SK-MEL-5 (cell line): ENCODE results near the gene FBXL3. TPM values are rescaled to one million over a fixed set of nuclear protein-coding genes. Genes with fewer than 3 reads are reported as not detected.
"Not testable (repeated sequence)": the region's sequence is repeated elsewhere in the genome, so short reads cannot be mapped to it uniquely, and the experiment has no call there.

ENCODE experiments used
- DNase-seq: peaks from one replicate; pipeline ENCODE4 v3.0.0-alpha.2; 2016; ENCODE audit warnings: low read depth, low spot score
- in situ Hi-C: cut with HindIII; loops from 2 replicates; pipeline ENCODE4 v1.10.0; 2016; ENCODE audit warnings: low sequenced_read_pairs, high pct_unique_total_duplicates, low pct_unique_long_range_greater_than_20kb
- total RNA-seq: library from RNA; depleted of rRNA; stranded (reverse); fragments of >200 nt; shearing (Covaris generic); gene quantifications from 2 replicates; pipeline ENCODE4 v1.2.3, GENCODE V29; 2014; rRNA removed

The FBXL3 gene
- total RNA-seq, 1 experiment from 2014 or later = 32.0 TPM

DNA sequence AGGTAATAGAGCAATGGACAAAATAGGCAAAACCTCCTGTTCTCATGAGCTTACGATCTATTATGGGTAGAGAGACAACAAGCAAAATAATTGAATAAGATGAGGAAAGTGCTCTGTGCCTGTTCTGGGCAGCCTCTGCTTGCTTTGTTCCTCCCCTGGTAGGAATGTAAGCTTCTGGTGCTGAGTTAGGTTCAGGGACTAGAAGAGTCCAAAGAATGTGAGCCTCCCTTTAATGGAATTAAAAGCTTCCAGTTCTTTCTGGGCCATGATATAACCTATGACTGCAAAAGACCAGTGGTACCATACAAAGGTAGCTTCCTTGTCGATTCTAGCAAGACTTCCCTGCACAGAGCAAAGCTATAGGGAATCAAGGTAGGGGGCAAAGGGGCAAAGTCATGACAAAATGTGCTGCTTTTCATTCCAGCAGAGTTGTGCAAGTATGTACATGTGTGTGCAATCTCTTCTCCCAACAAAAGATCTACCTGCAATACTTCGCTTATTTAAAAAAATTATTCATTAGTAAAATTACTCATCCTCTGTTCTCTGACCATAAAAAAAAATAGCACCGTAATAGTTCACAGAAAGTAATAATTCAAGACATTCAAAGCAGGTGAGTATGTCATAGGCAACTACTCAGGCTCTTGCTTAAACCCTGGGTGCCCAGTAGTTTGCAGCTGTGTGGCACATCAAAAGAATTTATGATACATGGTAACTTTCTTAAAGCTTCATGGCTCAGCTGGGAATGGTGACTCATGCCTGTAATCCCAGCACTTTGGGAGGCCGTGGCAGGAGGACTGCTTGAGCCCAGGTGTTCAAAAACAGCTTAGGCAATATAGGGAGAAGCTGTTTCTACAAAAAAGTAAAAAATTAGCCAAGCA is 57.2 kb downstream of the FBXL3 start:
- in situ Hi-C loops = no loop called here
- no peak for DNase-seq

DNA sequence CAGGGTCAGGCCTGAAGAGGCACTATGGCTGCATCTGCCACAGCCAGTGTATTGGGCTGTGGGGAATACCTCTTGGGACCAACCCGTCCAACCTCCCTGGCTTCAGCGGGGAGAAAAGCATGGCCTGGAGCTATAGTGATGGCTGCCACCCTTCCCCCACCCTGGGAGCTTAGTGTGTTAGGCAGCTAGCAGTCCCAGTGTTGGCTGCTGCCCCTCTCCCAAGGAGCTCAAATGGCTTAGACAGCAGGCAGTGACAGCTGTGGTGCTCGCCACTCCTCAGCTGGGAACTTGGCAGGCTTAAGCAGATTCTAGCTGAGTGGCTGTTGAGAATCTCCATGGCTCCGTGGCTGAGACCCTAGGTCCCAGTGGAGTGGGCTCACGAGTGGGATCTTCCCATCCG is 58.9 kb downstream of the FBXL3 start:
- no peak for DNase-seq
- in situ Hi-C loops = no loop called here

DNA sequence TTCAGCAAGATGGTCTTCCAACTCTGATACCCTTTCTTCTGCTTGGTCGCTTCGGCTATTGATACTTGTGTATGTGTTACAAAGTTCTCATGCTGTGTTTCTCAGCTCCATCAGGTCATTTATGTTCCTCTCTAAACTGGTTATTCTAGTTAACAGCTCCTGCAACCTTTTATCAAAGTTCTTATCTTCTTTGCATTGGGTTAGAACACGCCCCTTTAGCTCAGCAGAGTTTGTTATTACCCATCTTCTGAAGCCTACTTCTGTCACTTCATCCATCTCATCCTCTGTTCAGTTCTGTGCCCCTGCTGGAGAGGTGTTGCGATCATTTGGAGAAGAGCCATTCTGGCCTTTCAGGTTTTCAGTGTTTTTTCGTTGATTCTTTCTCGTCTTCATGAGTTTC is 59.9 kb downstream of the FBXL3 start:
- in situ Hi-C loops = no loop called here
- no peak for DNase-seq

DNA sequence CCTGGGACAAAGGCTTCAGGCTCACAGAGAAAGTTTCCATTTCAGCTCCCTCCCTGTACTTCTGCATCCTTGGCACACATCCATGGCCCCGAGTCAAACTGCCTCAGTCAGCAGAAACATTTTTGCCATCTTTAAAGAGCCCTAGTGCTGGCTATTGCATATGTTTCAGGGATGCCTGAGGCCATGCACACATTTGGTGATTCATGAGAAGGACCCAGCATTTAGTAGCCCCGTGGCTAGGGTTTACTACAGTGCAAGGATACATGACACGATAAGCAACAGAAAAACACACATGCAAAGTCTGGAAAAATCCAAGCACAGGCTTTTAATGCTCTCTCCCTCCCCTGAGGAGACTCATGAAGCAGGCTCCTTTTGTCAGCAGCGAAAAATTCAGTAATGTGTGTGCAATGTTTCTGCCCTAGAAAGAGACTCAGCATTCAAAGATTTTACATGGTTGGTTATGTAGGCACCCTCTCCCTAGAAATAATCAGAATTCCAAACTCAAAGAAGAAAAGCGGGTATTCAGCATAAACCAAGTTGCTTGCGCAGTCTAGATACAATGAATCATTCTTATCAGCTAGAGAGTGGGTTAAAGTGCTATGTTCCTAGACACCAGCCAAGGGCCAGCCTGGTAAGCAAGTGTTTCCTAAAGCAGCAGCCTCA is 61.1 kb downstream of the FBXL3 start:
- peak; percentile 97 for DNase-seq
- in situ Hi-C loops = no loop called here

DNA sequence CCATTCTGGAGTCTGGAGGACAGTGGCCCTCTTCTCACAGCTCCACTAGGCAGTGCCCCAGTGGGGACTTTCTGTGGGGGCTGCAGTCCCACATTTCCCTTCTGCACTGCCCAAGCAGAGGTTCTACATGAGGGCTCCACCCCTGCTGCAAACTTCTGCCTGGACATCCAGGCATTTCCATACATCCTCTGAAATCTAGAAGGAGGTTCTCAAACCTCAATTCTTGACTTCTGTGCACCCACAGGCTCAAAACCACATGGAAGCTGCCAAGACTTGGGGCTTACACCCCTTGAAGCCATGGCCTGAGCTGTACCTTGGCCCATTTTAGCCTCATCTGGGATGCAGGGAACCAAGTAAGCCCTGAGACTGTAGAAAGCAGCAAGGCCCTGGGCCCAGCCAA is 67.2 kb downstream of the FBXL3 start:
- DNase-seq, in situ Hi-C loops: not testable (repeated sequence)

DNA sequence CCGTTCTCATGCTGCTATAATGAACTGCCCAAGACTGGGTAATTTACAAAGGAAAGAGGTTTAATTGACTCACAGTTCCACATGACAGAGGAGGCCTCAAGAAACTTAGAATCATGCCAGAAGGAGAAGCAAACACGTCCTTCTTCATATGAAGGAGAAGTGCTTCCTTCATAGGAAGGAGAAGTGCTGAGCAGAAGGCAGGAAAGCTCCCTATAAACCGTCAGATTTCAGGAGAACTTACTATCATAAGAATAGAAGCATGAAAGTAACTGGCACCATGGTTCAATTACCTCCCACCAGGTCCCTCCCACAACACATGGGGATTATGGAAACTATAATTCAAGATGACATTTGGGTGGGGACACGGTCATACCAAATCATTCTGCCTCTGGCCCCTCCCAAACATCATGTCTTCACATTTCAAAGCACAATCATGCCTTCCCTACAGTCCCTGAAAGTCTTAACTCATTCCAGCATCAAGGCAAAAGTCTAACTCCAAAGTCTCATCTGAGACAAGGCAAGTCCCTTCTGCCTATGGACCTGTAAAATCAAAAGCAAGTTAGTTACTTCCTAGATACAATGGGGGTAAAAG is 68.0 kb downstream of the FBXL3 start:
- in situ Hi-C loops = no loop called here

DNA sequence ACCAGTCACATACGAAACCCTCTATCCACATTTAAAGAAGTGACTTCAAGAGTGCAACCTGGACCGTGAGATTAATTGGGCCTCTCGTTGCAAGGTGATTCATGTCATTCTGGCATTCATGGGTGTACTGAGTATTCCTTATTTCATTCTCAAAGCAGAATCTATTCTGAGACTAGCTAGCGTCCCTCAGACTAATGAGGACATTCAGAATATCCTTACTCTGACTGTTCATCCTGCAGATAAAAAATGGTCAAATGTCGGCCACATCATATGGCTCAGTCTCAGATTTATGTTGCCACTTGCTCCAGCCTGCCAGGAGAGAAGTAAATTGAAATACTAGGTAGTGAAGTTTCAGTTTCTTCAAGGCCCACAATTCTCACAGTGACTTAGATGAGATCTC is 71.3 kb downstream of the FBXL3 start:
- DNase-seq = no peak
- in situ Hi-C loops = no loop called here

More for the DNA sequence above, 68.0 kb downstream of the FBXL3 start:
- no peak for DNase-seq

Other genes with a start within 250 kb of the FBXL3 start
- gene KCTD12, start 140.8 kb downstream of the FBXL3 start, total RNA-seq = 5.4 and 7.3 TPM in 2 replicates
- not detected in 2 replicates for gene ACOD1, start 78.6 kb downstream of the FBXL3 start, total RNA-seq
- 65.5 and 74.6 TPM in 2 replicates for gene CLN5, start 35.1 kb downstream of the FBXL3 start, total RNA-seq